ENCODE results near the gene ZMYM5. TPM values are rescaled to one million over a fixed set of nuclear protein-coding genes. Genes with fewer than 3 reads are reported as not detected.
A peak's percentile ranks its signal among the peaks of the same experiment; 100 is the strongest.

The ZMYM5 gene
- total RNA-seq, 4 donors from 2014 or later: 14.4 to 24.0 (median 19.3) TPM

DNA sequence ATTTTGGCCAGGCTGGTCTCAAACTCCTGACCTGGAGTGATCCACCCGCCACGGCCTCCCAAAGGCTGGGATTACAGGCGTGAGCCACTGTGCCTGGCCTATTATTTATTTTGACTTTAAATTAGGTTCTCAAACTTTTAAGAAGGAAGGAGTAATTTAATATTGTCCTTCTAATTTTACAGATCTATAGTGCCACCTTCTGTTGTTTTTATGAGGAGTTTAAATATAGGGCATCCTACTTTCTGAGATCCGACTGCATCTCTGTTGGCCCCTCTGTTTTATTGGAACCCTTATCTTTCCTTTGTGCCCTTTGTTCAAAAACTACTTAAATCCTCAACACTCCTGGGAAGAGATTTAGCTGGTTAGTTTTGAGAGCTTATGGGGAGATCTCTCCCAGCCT, 25.4 kb upstream of the ZMYM5 start:
- no peak overlapping the region for H3K4me3 ChIP-seq
- DNase-seq (ENCODE audit: low spot score in 2 of 2): no peak
- 36 to 39% methylated on average over 4 of the region's 4 CpGs for WGBS, 2 donors
- H3K36me3 ChIP-seq: no peaks in the 10 kb centered on the region
- no peaks in the 10 kb centered on the region for H3K4me1 ChIP-seq
- no peak for TF ChIP-seq EP300 (IDR thresholded peaks at IDR 0.05)
- H3K27ac ChIP-seq: no peak overlapping the region
- no peaks in the 10 kb centered on the region for H3K27me3 ChIP-seq
- no peaks in the 10 kb centered on the region for H3K9me3 ChIP-seq

DNA sequence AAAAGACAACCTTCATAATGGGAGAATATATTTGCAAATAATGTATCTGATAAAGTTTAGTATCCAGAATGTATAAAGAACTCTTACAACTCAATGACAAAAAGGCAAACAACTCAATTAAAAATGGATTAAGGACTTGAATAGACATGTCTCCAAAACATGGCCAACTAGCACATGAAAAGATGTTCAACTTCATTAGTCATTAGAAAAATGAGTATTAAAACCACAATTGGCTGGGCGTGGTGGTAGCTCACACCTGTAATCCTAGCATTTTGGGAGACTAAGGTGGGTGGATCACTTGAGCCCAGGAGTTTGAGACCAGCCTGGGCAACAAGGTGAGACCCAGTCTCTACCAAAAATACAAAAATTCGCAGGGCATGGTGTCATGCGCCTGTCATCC, 18.8 kb upstream of the ZMYM5 start:
- Histone ChIP-seq H3K36me3 (no peaks in the 10 kb centered on the region), H3K27ac (no peak overlapping the region), H3K4me1 (no peaks in the 10 kb centered on the region), H3K27me3 (no peaks in the 10 kb centered on the region), H3K4me3 (no peak overlapping the region), H3K9me3 (no peaks in the 10 kb centered on the region)
- TF ChIP-seq CTCF (IDR thresholded peaks at IDR 0.05): no peak
- TF ChIP-seq POLR2A (IDR thresholded peaks at IDR 0.05): no peak
- 81 to 93% methylated on average over 3 of the region's 3 CpGs for WGBS, 2 donors
- DNase-seq (ENCODE audit: low spot score in 2 of 2): no peak

GRCh38 chr13:19881641-19882040, 18.2 kb upstream of the ZMYM5 start:
- no peaks in the 10 kb centered on the region for H3K27me3 ChIP-seq

DNA sequence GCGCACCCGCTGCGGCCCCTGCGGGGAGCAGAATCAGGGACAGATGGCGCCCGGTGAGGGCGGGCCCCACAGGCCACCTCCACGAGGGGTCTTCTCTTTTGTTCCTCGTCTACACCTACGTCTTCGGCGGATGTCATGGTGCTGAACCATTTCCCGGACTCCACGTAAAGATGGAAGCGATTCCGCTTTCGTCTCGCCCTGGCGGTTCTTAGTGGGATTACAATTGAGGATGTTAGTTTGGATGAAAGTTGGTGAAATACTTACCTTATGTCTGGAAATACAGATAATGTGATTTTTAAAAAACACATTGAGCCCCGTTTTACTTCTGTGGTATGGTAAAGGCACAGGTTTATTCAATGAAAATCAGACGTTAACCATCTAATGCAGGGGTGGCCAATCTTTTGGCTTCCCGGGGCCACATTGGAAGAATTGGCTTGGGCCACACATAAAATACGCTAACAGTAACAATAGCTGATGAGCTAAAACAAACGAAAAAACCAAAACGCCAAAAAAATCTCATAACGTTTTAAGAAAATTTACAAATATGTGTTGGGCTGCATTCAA, 1.4 kb upstream of the ZMYM5 start:
- peak overlapping the region; percentile 89 to 99 (median 94) for H3K27ac ChIP-seq
- H3K4me3 ChIP-seq: peak overlapping the region; percentile 64 to 94 (median 71)
- H3K27me3 ChIP-seq: no peaks in the 10 kb centered on the region
- no peaks in the 10 kb centered on the region for H3K36me3 ChIP-seq
- peak; percentile 56 to 88 for DNase-seq (ENCODE audit: low spot score in 2 of 2)
- peaks cover 0 to 31% (median 7%) of the 10 kb centered on the region in 4 donors for H3K4me1 ChIP-seq
- 12 to 14% methylated on average over 26 of the region's 26 CpGs for WGBS, 2 donors
- H3K9me3 ChIP-seq: no peaks in the 10 kb centered on the region
- TF ChIP-seq EP300 (IDR thresholded peaks at IDR 0.05) (peak in 1 of 2 donors; percentile 65), CTCF (IDR thresholded peaks at IDR 0.05) (peak; percentile 62 to 82 (median 72)), POLR2A (IDR thresholded peaks at IDR 0.05) (no peak)

More at GRCh38 chr13:19881641-19882040, 18.2 kb upstream of the ZMYM5 start:
- Histone ChIP-seq H3K4me1 (no peaks in the 10 kb centered on the region), H3K36me3 (no peaks in the 10 kb centered on the region), H3K9me3 (no peaks in the 10 kb centered on the region), H3K27ac (no peak overlapping the region), H3K4me3 (no peak overlapping the region)
- DNase-seq (ENCODE audit: low spot score in 2 of 2): no peak
- no peak for TF ChIP-seq EP300 (IDR thresholded peaks at IDR 0.05)
- no peak for TF ChIP-seq CTCF (IDR thresholded peaks at IDR 0.05)
- TF ChIP-seq POLR2A (IDR thresholded peaks at IDR 0.05): no peak
- WGBS, 2 donors: 82 to 89% methylated on average over 7 of the region's 7 CpGs

GRCh38 chr13:19864024-19864745, 736 bp upstream of the ZMYM5 start:
- 1% methylated on average over 25 to 46 of the region's 54 CpGs for WGBS, 2 donors
- peak; percentile 30 to 43 for DNase-seq (ENCODE audit: low spot score in 2 of 2)
- TF ChIP-seq CTCF (IDR thresholded peaks at IDR 0.05) (no peak), POLR2A (IDR thresholded peaks at IDR 0.05) (no peak), EP300 (IDR thresholded peaks at IDR 0.05) (no peak)

More at GRCh38 chr13:19864024-19864745, 736 bp upstream of the ZMYM5 start:
- Histone ChIP-seq H3K27me3 (no peaks in the 10 kb centered on the region), H3K36me3 (peaks cover 0 to 5% (median 0%) of the 10 kb centered on the region in 3 donors), H3K27ac (peak overlapping the region; percentile 89 to 99 (median 94)), H3K4me1 (peaks cover 0 to 34% (median 7%) of the 10 kb centered on the region in 4 donors), H3K4me3 (peak overlapping the region; percentile 64 to 94 (median 71)), H3K9me3 (no peaks in the 10 kb centered on the region)

Measured in tibial nerve (tissue), 4 donors.